Mucosa of stomach (tissue), 1 donor: ENCODE measurements around the gene STKLD1.
"Not testable (repeated sequence)": the region's sequence is repeated elsewhere in the genome, so short reads cannot be mapped to it uniquely, and the experiment has no call there.

Source experiments
- H3K27me3 ChIP-seq: one replicate; pipeline ENCODE4 v1.7.0; 2013; ENCODE audit warnings: mild to moderate bottlenecking, low read length; ENCODE audit not compliant: control insufficient read depth, insufficient read depth
- H3K36me3 ChIP-seq: one replicate; pipeline ENCODE4 v1.7.0; 2013; ENCODE audit warnings: low read length; ENCODE audit not compliant: control insufficient read depth, insufficient read depth
- H3K4me1 ChIP-seq: one replicate; pipeline ENCODE4 v1.7.0; 2013; ENCODE audit warnings: mild to moderate bottlenecking, low read length; ENCODE audit not compliant: control insufficient read depth, insufficient read depth
- H3K4me3 ChIP-seq: one replicate; pipeline ENCODE4 v1.7.0; 2013; ENCODE audit warnings: low read length
- H3K9ac ChIP-seq: one replicate; pipeline ENCODE4 v1.7.0; 2013; ENCODE audit warnings: mild to moderate bottlenecking, low read length, moderate library complexity
- H3K9me3 ChIP-seq: one replicate; pipeline ENCODE4 v1.7.0; 2013; ENCODE audit warnings: mild to moderate bottlenecking, low read length, moderate library complexity; ENCODE audit not compliant: control insufficient read depth
- donor health status: Pancreatic carcinoma.

The STKLD1 gene

GRCh38 chr9:133445293-133445969, 69.3 kb downstream of the STKLD1 start:
- peaks cover 22% of the 10 kb centered on the region for H3K4me1 ChIP-seq
- H3K9me3 ChIP-seq, result no peaks in the 10 kb centered on the region
- no peaks in the 10 kb centered on the region for H3K36me3 ChIP-seq
- H3K9ac ChIP-seq, result no peak overlapping the region
- H3K4me3 ChIP-seq, result no peak overlapping the region
- H3K27me3 ChIP-seq, result no peaks in the 10 kb centered on the region

- no peak overlapping the region for H3K9ac ChIP-seq
- H3K36me3 ChIP-seq, result no peaks in the 10 kb centered on the region
- H3K4me1 ChIP-seq, result peaks cover 26% of the 10 kb centered on the region
- H3K9me3 ChIP-seq, result no peaks in the 10 kb centered on the region
- no peak overlapping the region for H3K4me3 ChIP-seq
- no peaks in the 10 kb centered on the region for H3K27me3 ChIP-seq
These were observed 72.4 kb downstream of the STKLD1 start for GRCh38 chr9:133448487-133448972.

GRCh38 chr9:133449760-133450159, 73.6 kb downstream of the STKLD1 start:
- peaks cover 26% of the 10 kb centered on the region for H3K4me1 ChIP-seq
- H3K4me3 ChIP-seq, result no peak overlapping the region
- H3K36me3 ChIP-seq, result no peaks in the 10 kb centered on the region
- no peaks in the 10 kb centered on the region for H3K9me3 ChIP-seq
- no peaks in the 10 kb centered on the region for H3K27me3 ChIP-seq
- H3K9ac ChIP-seq, result no peak overlapping the region

- H3K27me3 ChIP-seq, H3K9me3 ChIP-seq, H3K4me3 ChIP-seq, H3K36me3 ChIP-seq, H3K9ac ChIP-seq: not testable (repeated sequence)
- H3K4me1 ChIP-seq, result peaks cover 26% of the 10 kb centered on the region
These were observed 75.7 kb downstream of the STKLD1 start for GRCh38 chr9:133451865-133452264.

GRCh38 chr9:133452562-133452961, 76.4 kb downstream of the STKLD1 start:
- H3K4me1 ChIP-seq, result peaks cover 26% of the 10 kb centered on the region
- no peak overlapping the region for H3K4me3 ChIP-seq
- no peak overlapping the region for H3K9ac ChIP-seq
- no peaks in the 10 kb centered on the region for H3K9me3 ChIP-seq
- H3K36me3 ChIP-seq, result no peaks in the 10 kb centered on the region
- no peaks in the 10 kb centered on the region for H3K27me3 ChIP-seq

- Histone ChIP-seq H3K9ac (no peak overlapping the region), H3K4me3 (no peak overlapping the region), H3K4me1 (peaks cover 21% of the 10 kb centered on the region), H3K36me3 (no peaks in the 10 kb centered on the region), H3K9me3 (no peaks in the 10 kb centered on the region), H3K27me3 (no peaks in the 10 kb centered on the region)
These were observed 77.5 kb downstream of the STKLD1 start for GRCh38 chr9:133453651-133454050.

- H3K36me3 ChIP-seq, result no peaks in the 10 kb centered on the region
- no peaks in the 10 kb centered on the region for H3K27me3 ChIP-seq
- H3K9ac ChIP-seq, result no peak overlapping the region
- H3K4me1 ChIP-seq, result peaks cover 21% of the 10 kb centered on the region
- no peak overlapping the region for H3K4me3 ChIP-seq
- no peaks in the 10 kb centered on the region for H3K9me3 ChIP-seq
These were observed 78.2 kb downstream of the STKLD1 start for GRCh38 chr9:133454325-133454724.

GRCh38 chr9:133454943-133455673, 78.9 kb downstream of the STKLD1 start:
- Histone ChIP-seq H3K36me3 (no peaks in the 10 kb centered on the region), H3K27me3 (no peaks in the 10 kb centered on the region), H3K4me1 (peaks cover 15% of the 10 kb centered on the region), H3K9me3 (no peaks in the 10 kb centered on the region), H3K9ac (no peak overlapping the region), H3K4me3 (no peak overlapping the region)
